Peyer's patch (tissue), 4 donors: Measurements from ENCODE around the gene FTSJ3.

Source experiments
- CTCF ChIP-seq, 6 experiments: fragments of 450-650 bp in 4 of 6; fragments of 200-600 bp in 2 of 6; sonication (generic) in 1 of 6; IDR thresholded peaks; one replicate each; pipeline ENCODE4 v1.5.1; 2017 to 2019; ENCODE audit warnings: antibody characterized with exemption in 6 of 6, mild to moderate bottlenecking in 3 of 6, moderate library complexity in 1 of 6
- POLR2A ChIP-seq, 2 donors: fragments of 450-650 bp; IDR thresholded peaks; one replicate each; pipeline ENCODE4 v1.5.1; 2017; ENCODE audit warnings: antibody characterized with exemption in 2 of 2, mild to moderate bottlenecking in 2 of 2, moderate library complexity in 2 of 2

GRCh38 chr17:63842173-63842539 lies 14.7 kb upstream of the FTSJ3 start:
- TF ChIP-seq POLR2A (IDR thresholded peaks at IDR 0.05) (no peak), CTCF (IDR thresholded peaks at IDR 0.05) (no peak)
